Stimulated activated CD8-positive, alpha-beta memory T cell treated with anti-CD3 and anti-CD28 coated beads, Interleukin-2, amount 100 ng/mL, for 48 hours (primary cell): ENCODE results near the gene DCX.
"Not testable (repeated sequence)": the region's sequence is repeated elsewhere in the genome, so short reads cannot be mapped to it uniquely, and the experiment has no call there.

Source experiments
- DNase-seq, 2 donors: peaks; one replicate each; pipeline ENCODE4 v3.0.0-alpha.2; 2020; ENCODE audit warnings: low read depth in 2 of 2

Gene DCX

GRCh38 chrX:111372086-111372485, 39.9 kb downstream of the DCX start:
- DNase-seq, result no peak

- no peak for DNase-seq
Measured at GRCh38 chrX:111365770-111366325, 46.1 kb downstream of the DCX start.

GRCh38 chrX:111363741-111364140, 48.3 kb downstream of the DCX start:
- DNase-seq, result no peak

- DNase-seq, result no peak
Measured at GRCh38 chrX:111361751-111362150, 50.2 kb downstream of the DCX start.

GRCh38 chrX:111360839-111361238, 51.2 kb downstream of the DCX start:
- DNase-seq, result no peak

- no peak for DNase-seq
Measured at GRCh38 chrX:111355523-111356115, 56.4 kb downstream of the DCX start.

- DNase-seq, result no peak
Measured at GRCh38 chrX:111354496-111354895, 57.5 kb downstream of the DCX start.

GRCh38 chrX:111353793-111354192, 58.2 kb downstream of the DCX start:
- no peak for DNase-seq

GRCh38 chrX:111352424-111352823, 59.6 kb downstream of the DCX start:
- no peak for DNase-seq

- no peak for DNase-seq
Measured at GRCh38 chrX:111349934-111350333, 62.1 kb downstream of the DCX start.

GRCh38 chrX:111349101-111349500, 62.9 kb downstream of the DCX start:
- no peak for DNase-seq

GRCh38 chrX:111348429-111348828, 63.6 kb downstream of the DCX start:
- DNase-seq, result no peak

GRCh38 chrX:111346150-111346549, 65.8 kb downstream of the DCX start:
- DNase-seq, result not testable (repeated sequence)

- no peak for DNase-seq
Measured at GRCh38 chrX:111340054-111340453, 71.9 kb downstream of the DCX start.

- DNase-seq, result no peak
Measured at GRCh38 chrX:111339212-111339611, 72.8 kb downstream of the DCX start.

- DNase-seq, result no peak
Measured at GRCh38 chrX:111338095-111338698, 73.8 kb downstream of the DCX start.

- no peak for DNase-seq
Measured at GRCh38 chrX:111337067-111337637, 74.8 kb downstream of the DCX start.

GRCh38 chrX:111336141-111336540, 75.9 kb downstream of the DCX start:
- DNase-seq, result no peak

GRCh38 chrX:111329370-111329769, 82.6 kb downstream of the DCX start:
- DNase-seq, result no peak

GRCh38 chrX:111328858-111329257, 83.1 kb downstream of the DCX start:
- DNase-seq, result no peak

- no peak for DNase-seq
Measured at GRCh38 chrX:111322231-111322855, 89.6 kb downstream of the DCX start.

- DNase-seq, result no peak
Measured at GRCh38 chrX:111319451-111319850, 92.5 kb downstream of the DCX start.

GRCh38 chrX:111318901-111319300, 93.1 kb downstream of the DCX start:
- DNase-seq, result no peak
